GM23338 (cell line): Measurements from ENCODE around the gene ZNF728. TPM values are rescaled to one million over a fixed set of nuclear protein-coding genes. Genes with fewer than 3 reads are reported as not detected.
"Not testable (repeated sequence)": the region's sequence is repeated elsewhere in the genome, so short reads cannot be mapped to it uniquely, and the experiment has no call there.

ENCODE experiments used
- ATAC-seq: fragments of 200-7000 bp; cut with Tn5 transposase; 3 replicates; pipeline ENCODE4 v1.9.1; 2020
- DNase-seq: peaks from one replicate; pipeline ENCODE4 v3.0.0-alpha.2; 2015; ENCODE audit warnings: low spot score
- H2AFZ ChIP-seq: fragments of 200-600 bp; sonication (generic); 2 replicates; pipeline ENCODE4 v1.8.0; 2016; ENCODE audit warnings: antibody characterized with exemption, mild to moderate bottlenecking, moderate library complexity
- H3F3A ChIP-seq: fragments of 200-600 bp; sonication (generic); replicated peaks from 2 replicates; pipeline ENCODE4 v1.8.0; 2017; ENCODE audit warnings: antibody characterized with exemption, mixed run types, low read depth
- H3K27ac ChIP-seq: fragments of 200-600 bp; sonication (generic); 2 replicates; pipeline ENCODE4 v1.6.1; 2016; ENCODE audit warnings: low read depth
- H3K27me3 ChIP-seq: fragments of 200-600 bp; sonication (generic); 2 replicates; pipeline ENCODE4 v1.8.0; 2016; ENCODE audit warnings: mild to moderate bottlenecking, mixed run types, moderate library complexity; ENCODE audit not compliant: insufficient read depth
- H3K36me3 ChIP-seq: fragments of 200-600 bp; sonication (generic); 2 replicates; pipeline ENCODE4 v1.8.0; 2016; ENCODE audit warnings: mild to moderate bottlenecking; ENCODE audit not compliant: insufficient read depth
- H3K4me1 ChIP-seq: fragments of 200-600 bp; sonication (generic); 2 replicates; pipeline ENCODE4 v1.8.0; 2016; ENCODE audit warnings: mild to moderate bottlenecking, moderate library complexity; ENCODE audit not compliant: insufficient read depth
- H3K4me2 ChIP-seq: fragments of 200-600 bp; sonication (generic); 2 replicates; pipeline ENCODE4 v1.7.1; 2017; ENCODE audit warnings: mixed run types
- H3K4me3 ChIP-seq: fragments of 200-600 bp; sonication (generic); 2 replicates; pipeline ENCODE4 v1.6.1; 2016; ENCODE audit warnings: mixed run types
- H3K79me2 ChIP-seq: fragments of 200-600 bp; sonication (generic); replicated peaks from 2 replicates; pipeline ENCODE4 v1.8.0; 2017; ENCODE audit warnings: mild to moderate bottlenecking; ENCODE audit not compliant: insufficient read depth
- H3K9me2 ChIP-seq: fragments of 200-600 bp; sonication (generic); 2 replicates; pipeline ENCODE4 v1.8.0; 2017; ENCODE audit not compliant: insufficient read depth
- H4K20me1 ChIP-seq: fragments of 200-600 bp; sonication (generic); replicated peaks from 2 replicates; pipeline ENCODE4 v1.8.0; 2017; ENCODE audit warnings: mild to moderate bottlenecking; ENCODE audit not compliant: insufficient read depth
- H3K27ac Mint-ChIP-seq: 2 replicates; pipeline ENCODE4 v1.8.0; 2020; ENCODE audit warnings: inconsistent platforms, mild to moderate bottlenecking, moderate library complexity, mixed read lengths
- H3K27me3 Mint-ChIP-seq: 3 replicates; pipeline ENCODE4 v1.8.0; 2022; ENCODE audit warnings: low read depth, mild to moderate bottlenecking, moderate library complexity, mixed read lengths, inconsistent platforms; ENCODE audit not compliant: insufficient read depth, poor library complexity
- H3K36me3 Mint-ChIP-seq: 3 replicates; pipeline ENCODE4 v1.8.0; 2021; ENCODE audit warnings: low read depth, mild to moderate bottlenecking, inconsistent platforms, moderate library complexity, mixed read lengths
- H3K4me1 Mint-ChIP-seq: 3 replicates; pipeline ENCODE4 v1.8.0; 2020; ENCODE audit warnings: mild to moderate bottlenecking, inconsistent platforms, mixed read lengths
- H3K4me3 Mint-ChIP-seq: 3 replicates; pipeline ENCODE4 v1.8.0; 2021; ENCODE audit warnings: moderate library complexity, mild to moderate bottlenecking, inconsistent platforms, mixed read lengths
- H3K9me3 Mint-ChIP-seq: 3 replicates; pipeline ENCODE4 v1.8.0; 2020; ENCODE audit warnings: moderate library complexity, mild to moderate bottlenecking, inconsistent platforms, mixed read lengths
- EZH2 ChIP-seq: fragments of 200-600 bp; sonication (generic); IDR thresholded peaks from one replicate; pipeline ENCODE4 v1.8.0; 2017; ENCODE audit warnings: antibody characterized with exemption, mild to moderate bottlenecking, low read depth; ENCODE audit not compliant: unreplicated experiment
- EZH2phosphoT487 ChIP-seq: fragments of 200-600 bp; sonication (generic); IDR thresholded peaks from one replicate; pipeline ENCODE4 v1.8.1; 2018; ENCODE audit warnings: antibody characterized with exemption; ENCODE audit not compliant: unreplicated experiment
- NANOG ChIP-seq: IDR thresholded peaks from 2 replicates; pipeline ENCODE4 v1.6.1; 2016; ENCODE audit warnings: antibody characterized with exemption, borderline replicate concordance
- ZNF114 ChIP-seq: fragments of 250-450 bp; sonication (Bioruptor Pico); IDR thresholded peaks from 2 replicates; pipeline ENCODE4 v1.5.0; 2020; ENCODE audit warnings: mild to moderate bottlenecking, moderate library complexity
- polyA plus RNA-seq: library from polyadenylated mRNA; unstranded; fragments of >200 nt; fragmentation: Nextera tagmentation; extraction: Ambion mirVana; gene quantifications from 2 replicates; pipeline ENCODE4 v1.2.1, GENCODE V29; 2016
- total RNA-seq: library from RNA; depleted of rRNA; stranded (reverse); fragments of >200 nt; shearing (Covaris generic); gene quantifications from 2 replicates; pipeline ENCODE4 v1.2.3, GENCODE V29; 2014
- TF ChIP-seq, protein P1 (sequence below): fragments of 250-450 bp; sonication (Bioruptor Pico); IDR thresholded peaks from 2 replicates; pipeline ENCODE4 v1.5.0; 2020; ENCODE audit warnings: mild to moderate bottlenecking, moderate library complexity

Gene ZNF728
- total and polyA plus RNA-seq, 2 experiments from 2014 or later, result 0.10 TPM; not detected in 1

DNA sequence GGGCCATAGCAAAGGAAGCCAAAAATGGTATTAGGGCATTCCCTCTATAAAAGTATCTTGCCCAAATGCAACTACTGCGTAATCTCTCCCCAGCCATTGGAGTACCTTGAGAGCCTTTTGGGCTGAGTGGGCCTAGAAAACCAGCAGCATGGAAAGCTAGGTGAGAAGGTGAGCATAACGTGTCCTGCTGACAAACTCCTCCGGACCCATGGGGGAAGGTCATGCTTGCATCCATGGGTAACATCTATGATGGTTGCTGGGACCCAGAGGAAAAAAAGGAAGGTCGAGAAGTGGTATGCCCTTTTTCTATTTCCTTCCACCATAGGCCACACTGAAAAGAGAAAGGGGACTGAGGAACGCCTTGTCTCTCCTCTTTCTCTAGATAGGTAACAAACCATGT lies 57.4 kb downstream of the ZNF728 start (continued):
- TF ChIP-seq, protein P1, sequence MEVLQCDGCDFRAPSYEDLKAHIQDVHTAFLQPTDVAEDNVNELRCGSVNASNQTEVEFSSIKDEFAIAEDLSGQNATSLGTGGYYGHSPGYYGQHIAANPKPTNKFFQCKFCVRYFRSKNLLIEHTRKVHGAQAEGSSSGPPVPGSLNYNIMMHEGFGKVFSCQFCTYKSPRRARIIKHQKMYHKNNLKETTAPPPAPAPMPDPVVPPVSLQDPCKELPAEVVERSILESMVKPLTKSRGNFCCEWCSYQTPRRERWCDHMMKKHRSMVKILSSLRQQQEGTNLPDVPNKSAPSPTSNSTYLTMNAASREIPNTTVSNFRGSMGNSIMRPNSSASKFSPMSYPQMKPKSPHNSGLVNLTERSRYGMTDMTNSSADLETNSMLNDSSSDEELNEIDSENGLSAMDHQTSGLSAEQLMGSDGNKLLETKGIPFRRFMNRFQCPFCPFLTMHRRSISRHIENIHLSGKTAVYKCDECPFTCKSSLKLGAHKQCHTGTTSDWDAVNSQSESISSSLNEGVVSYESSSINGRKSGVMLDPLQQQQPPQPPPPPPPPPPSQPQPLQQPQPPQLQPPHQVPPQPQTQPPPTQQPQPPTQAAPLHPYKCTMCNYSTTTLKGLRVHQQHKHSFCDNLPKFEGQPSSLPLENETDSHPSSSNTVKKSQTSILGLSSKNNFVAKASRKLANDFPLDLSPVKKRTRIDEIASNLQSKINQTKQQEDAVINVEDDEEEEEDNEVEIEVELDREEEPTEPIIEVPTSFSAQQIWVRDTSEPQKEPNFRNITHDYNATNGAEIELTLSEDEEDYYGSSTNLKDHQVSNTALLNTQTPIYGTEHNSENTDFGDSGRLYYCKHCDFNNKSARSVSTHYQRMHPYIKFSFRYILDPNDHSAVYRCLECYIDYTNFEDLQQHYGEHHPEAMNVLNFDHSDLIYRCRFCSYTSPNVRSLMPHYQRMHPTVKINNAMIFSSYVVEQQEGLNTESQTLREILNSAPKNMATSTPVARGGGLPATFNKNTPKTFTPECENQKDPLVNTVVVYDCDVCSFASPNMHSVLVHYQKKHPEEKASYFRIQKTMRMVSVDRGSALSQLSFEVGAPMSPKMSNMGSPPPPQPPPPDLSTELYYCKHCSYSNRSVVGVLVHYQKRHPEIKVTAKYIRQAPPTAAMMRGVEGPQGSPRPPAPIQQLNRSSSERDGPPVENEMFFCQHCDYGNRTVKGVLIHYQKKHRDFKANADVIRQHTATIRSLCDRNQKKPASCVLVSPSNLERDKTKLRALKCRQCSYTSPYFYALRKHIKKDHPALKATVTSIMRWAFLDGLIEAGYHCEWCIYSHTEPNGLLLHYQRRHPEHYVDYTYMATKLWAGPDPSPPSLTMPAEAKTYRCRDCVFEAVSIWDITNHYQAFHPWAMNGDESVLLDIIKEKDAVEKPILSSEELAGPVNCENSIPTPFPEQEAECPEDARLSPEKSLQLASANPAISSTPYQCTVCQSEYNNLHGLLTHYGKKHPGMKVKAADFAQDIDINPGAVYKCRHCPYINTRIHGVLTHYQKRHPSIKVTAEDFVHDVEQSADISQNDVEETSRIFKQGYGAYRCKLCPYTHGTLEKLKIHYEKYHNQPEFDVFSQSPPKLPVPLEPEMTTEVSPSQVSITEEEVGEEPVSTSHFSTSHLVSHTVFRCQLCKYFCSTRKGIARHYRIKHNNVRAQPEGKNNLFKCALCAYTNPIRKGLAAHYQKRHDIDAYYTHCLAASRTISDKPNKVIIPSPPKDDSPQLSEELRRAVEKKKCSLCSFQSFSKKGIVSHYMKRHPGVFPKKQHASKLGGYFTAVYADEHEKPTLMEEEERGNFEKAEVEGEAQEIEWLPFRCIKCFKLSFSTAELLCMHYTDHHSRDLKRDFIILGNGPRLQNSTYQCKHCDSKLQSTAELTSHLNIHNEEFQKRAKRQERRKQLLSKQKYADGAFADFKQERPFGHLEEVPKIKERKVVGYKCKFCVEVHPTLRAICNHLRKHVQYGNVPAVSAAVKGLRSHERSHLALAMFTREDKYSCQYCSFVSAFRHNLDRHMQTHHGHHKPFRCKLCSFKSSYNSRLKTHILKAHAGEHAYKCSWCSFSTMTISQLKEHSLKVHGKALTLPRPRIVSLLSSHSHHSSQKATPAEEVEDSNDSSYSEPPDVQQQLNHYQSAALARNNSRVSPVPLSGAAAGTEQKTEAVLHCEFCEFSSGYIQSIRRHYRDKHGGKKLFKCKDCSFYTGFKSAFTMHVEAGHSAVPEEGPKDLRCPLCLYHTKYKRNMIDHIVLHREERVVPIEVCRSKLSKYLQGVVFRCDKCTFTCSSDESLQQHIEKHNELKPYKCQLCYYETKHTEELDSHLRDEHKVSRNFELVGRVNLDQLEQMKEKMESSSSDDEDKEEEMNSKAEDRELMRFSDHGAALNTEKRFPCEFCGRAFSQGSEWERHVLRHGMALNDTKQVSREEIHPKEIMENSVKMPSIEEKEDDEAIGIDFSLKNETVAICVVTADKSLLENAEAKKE (CRISPR knock-in tag), result no peak
- TF ChIP-seq EZH2 (no peak), NANOG (no peak), EZH2phosphoT487 (no peak), ZNF114 (CRISPR knock-in tag) (no peak)

DNA sequence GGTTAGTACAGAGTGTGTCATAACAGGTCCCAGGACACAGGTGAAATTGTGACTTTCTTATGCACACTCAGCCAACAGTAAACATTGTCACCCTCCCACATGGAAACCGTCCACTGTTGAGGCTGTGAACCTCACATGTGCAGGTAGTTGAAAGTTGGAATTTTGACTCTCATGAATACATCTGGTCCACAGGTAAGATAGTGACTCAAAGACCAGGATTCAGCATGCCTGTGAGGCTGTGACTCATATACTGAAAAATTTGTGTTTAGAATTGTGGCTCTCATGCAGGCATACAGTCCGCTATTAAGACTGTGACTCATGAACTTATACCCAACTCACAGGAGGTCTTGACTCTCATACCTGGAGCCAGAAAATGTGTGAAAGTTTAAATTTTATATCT lies 67.8 kb downstream of the ZNF728 start:
- Histone ChIP-seq H3K9me2 (no peaks in the 10 kb centered on the region), H3K4me2 (no peak overlapping the region), H3F3A (no peaks in the 10 kb centered on the region), H2AFZ (no peak overlapping the region), H3K36me3 (no peaks in the 10 kb centered on the region), H3K79me2 (no peaks in the 10 kb centered on the region), H3K27me3 (no peaks in the 10 kb centered on the region), H3K4me3 (no peak overlapping the region), H3K27ac (no peak overlapping the region), H3K4me1 (no peaks in the 10 kb centered on the region), H4K20me1 (no peaks in the 10 kb centered on the region)
- Mint-ChIP-seq H3K9me3 (peaks cover 93% of the 10 kb centered on the region), H3K27ac (no peak overlapping the region), H3K36me3 (peaks cover 5% of the 10 kb centered on the region; the same call in 2 of the 3 replicates), H3K4me1 (no peaks in the 10 kb centered on the region), H3K27me3 (no peaks in the 10 kb centered on the region), H3K4me3 (no peak overlapping the region)
- no peak for ATAC-seq
- no peak for TF ChIP-seq NANOG
- DNase-seq, result no peak

DNA sequence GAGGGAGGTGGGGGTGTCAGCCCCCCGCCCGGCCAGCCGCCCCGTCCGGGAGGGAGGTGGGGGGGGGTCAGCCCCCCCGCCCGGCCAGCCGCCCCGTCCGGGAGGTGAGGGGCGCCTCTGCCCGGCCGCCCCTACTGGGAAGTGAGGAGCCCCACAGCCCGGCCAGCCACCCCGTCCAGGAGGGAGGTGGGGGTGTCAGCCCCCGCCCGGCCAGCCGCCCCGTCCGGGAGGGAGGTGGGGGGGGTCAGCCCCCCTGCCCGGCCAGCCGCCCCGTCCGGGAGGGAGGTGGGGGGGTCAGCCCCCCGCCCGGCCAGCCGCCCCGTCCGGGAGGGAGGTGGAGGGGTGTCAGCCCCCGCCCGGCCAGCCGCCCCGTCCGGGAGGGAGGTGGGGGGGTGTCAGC lies 75.4 kb downstream of the ZNF728 start:
- H3K4me3 ChIP-seq, H4K20me1 ChIP-seq, H3K4me2 ChIP-seq, H3K4me3 Mint-ChIP-seq, H3K79me2 ChIP-seq, H3K4me1 Mint-ChIP-seq, H2AFZ ChIP-seq, H3K36me3 ChIP-seq, H3K27ac Mint-ChIP-seq, H3K27ac ChIP-seq, H3K9me2 ChIP-seq, DNase-seq, H3K27me3 ChIP-seq, H3K27me3 Mint-ChIP-seq, H3K4me1 ChIP-seq, H3F3A ChIP-seq, ATAC-seq: not testable (repeated sequence)
- H3K9me3 Mint-ChIP-seq, result peaks cover 65% of the 10 kb centered on the region
- H3K36me3 Mint-ChIP-seq, result peaks cover 16% of the 10 kb centered on the region

DNA sequence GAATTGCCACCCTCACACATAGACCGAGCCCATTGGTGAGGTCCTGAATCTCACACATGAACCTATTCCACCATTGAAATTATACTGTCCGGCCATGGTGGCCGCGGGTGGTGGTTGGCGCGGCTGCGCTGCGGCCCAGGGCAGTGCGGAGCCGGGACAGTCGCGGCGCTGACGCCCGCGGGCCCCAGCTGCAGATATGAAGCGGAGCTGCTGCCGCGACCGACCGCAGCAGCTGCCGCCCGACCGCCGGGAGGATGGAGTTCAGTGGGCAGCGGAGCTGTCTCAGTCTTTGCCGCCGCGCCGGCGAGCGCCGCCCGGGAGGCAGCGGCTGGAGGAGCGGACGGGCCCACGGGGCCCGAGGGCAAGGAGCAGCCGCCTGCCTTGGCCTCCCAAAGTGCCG lies 77.8 kb downstream of the ZNF728 start:
- not testable (repeated sequence) for DNase-seq, ATAC-seq, H3K4me1 ChIP-seq, H3K27ac ChIP-seq, H4K20me1 ChIP-seq, H3K4me2 ChIP-seq, H3K27ac Mint-ChIP-seq, H3K9me2 ChIP-seq, H3K27me3 Mint-ChIP-seq, H3K27me3 ChIP-seq, H3F3A ChIP-seq, H3K4me3 ChIP-seq, H2AFZ ChIP-seq, H3K36me3 ChIP-seq, H3K4me1 Mint-ChIP-seq, H3K79me2 ChIP-seq, H3K4me3 Mint-ChIP-seq
- Mint-ChIP-seq H3K36me3 (peaks cover 18% of the 10 kb centered on the region), H3K9me3 (peaks cover 68% of the 10 kb centered on the region)
